Smooth muscle cell (in vitro differentiated cells): ENCODE data around the gene CSK. TPM values are rescaled to one million over a fixed set of nuclear protein-coding genes. Genes with fewer than 3 reads are reported as not detected.

ENCODE experiments used
- DNase-seq: peaks from one replicate; lab custom pipeline; 2025; ENCODE audit not compliant: unreplicated experiment; lab: John Stamatoyannopoulos, UW
- H2AFZ ChIP-seq: fragments of 200-600 bp; sonication (generic); 2 replicates; pipeline ENCODE4 v1.6.0; 2016; ENCODE audit warnings: antibody characterized with exemption, low read depth, mild to moderate bottlenecking
- H3F3A ChIP-seq: fragments of 200-600 bp; sonication (generic); 2 replicates; pipeline ENCODE4 v1.6.0; 2017; ENCODE audit warnings: antibody characterized with exemption, low read depth
- H3K27ac ChIP-seq: fragments of 200-600 bp; sonication (generic); 2 replicates; pipeline ENCODE4 v1.5.1; 2016; ENCODE audit warnings: low read depth, mild to moderate bottlenecking
- H3K27me3 ChIP-seq: fragments of 200-600 bp; sonication (generic); 2 replicates; pipeline ENCODE4 v1.6.1; 2016; ENCODE audit warnings: low read depth, mild to moderate bottlenecking
- H3K36me3 ChIP-seq: fragments of 200-600 bp; sonication (generic); 2 replicates; pipeline ENCODE4 v1.5.1; 2016; ENCODE audit warnings: low read depth
- H3K4me1 ChIP-seq: fragments of 200-600 bp; sonication (generic); 2 replicates; pipeline ENCODE4 v1.5.1; 2016; ENCODE audit warnings: low read depth
- H3K4me2 ChIP-seq: fragments of 200-600 bp; sonication (generic); 2 replicates; pipeline ENCODE4 v1.6.0; 2016; ENCODE audit warnings: mild to moderate bottlenecking
- H3K4me3 ChIP-seq: fragments of 200-600 bp; sonication (generic); 2 replicates; pipeline ENCODE4 v1.5.1; 2016; ENCODE audit warnings: mild to moderate bottlenecking
- H3K79me2 ChIP-seq: fragments of 200-600 bp; sonication (generic); 2 replicates; pipeline ENCODE4 v1.6.0; 2016; ENCODE audit warnings: low read depth, mild to moderate bottlenecking
- H3K9ac ChIP-seq: fragments of 200-600 bp; sonication (generic); 2 replicates; pipeline ENCODE4 v1.6.0; 2016; ENCODE audit warnings: low read depth
- H3K9me3 ChIP-seq: fragments of 200-600 bp; sonication (generic); replicated peaks from 2 replicates; pipeline ENCODE4 v1.5.1; 2016; ENCODE audit warnings: low read depth
- H4K20me1 ChIP-seq: fragments of 200-600 bp; sonication (generic); 2 replicates; pipeline ENCODE4 v1.6.0; 2016; ENCODE audit warnings: low read depth
- WGBS: methylation state at CpG from one replicate; pipeline ENCODE4 v1.1.7; 2016; ENCODE audit warnings: low lambda C conversion rate; 5-methylcytosine and 5-hydroxymethylcytosine counted together
- polyA plus RNA-seq: library from polyadenylated mRNA; unstranded; fragments of >200 nt; fragmentation: Nextera tagmentation; extraction: Ambion mirVana; gene quantifications from 2 replicates; pipeline ENCODE4 v1.2.1, GENCODE V29; 2016
- total RNA-seq: library from RNA; depleted of rRNA; stranded (reverse); fragments of >200 nt; gene quantifications from 2 replicates; pipeline ENCODE4 v1.2.3, GENCODE V29; 2014
- TF ChIP-seq, protein P1 (sequence below): fragments of 200-600 bp; sonication (generic); IDR thresholded peaks from 2 replicates; pipeline ENCODE4 v1.5.1; 2017; ENCODE audit warnings: borderline replicate concordance, mild to moderate bottlenecking, antibody characterized with exemption; ENCODE audit not compliant: insufficient read depth, poor library complexity, severe bottlenecking

Gene CSK
- total and polyA plus RNA-seq, 2 experiments from 2014 or later = 16.5 to 19.6 TPM

DNA sequence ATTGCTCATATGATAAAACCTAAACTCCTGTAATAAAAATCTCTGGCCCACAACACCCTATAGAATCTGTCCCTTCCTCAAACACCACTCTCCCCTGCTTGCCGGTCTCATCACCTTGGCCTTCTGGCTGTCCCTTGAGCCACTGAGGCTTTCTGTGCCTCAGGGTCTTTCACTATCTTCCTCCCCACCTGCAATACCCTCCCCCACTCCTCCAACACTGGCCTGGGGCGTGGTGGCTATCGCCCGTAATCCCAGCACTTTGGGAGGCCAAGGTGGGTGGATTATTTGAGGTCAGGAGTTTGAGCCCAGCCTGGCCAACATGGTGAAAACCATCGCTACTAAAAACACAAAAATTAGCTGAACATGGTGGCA is 3.3 kb upstream of the CSK start:
- Histone ChIP-seq H3K4me3 (no peak overlapping the region), H3K36me3 (no peaks in the 10 kb centered on the region), H2AFZ (no peak overlapping the region), H3K9ac (no peak overlapping the region), H3K4me1 (peaks cover 21% of the 10 kb centered on the region), H3K4me2 (no peak overlapping the region), H3F3A (no peaks in the 10 kb centered on the region), H3K27me3 (no peaks in the 10 kb centered on the region), H3K27ac (no peak overlapping the region), H3K9me3 (no peaks in the 10 kb centered on the region), H3K79me2 (peaks cover 15% of the 10 kb centered on the region), H4K20me1 (peaks cover 10% of the 10 kb centered on the region)
- 98% methylated on average over 5 of the region's 5 CpGs for WGBS
- DNase-seq = no peak
- TF ChIP-seq, protein P1, sequence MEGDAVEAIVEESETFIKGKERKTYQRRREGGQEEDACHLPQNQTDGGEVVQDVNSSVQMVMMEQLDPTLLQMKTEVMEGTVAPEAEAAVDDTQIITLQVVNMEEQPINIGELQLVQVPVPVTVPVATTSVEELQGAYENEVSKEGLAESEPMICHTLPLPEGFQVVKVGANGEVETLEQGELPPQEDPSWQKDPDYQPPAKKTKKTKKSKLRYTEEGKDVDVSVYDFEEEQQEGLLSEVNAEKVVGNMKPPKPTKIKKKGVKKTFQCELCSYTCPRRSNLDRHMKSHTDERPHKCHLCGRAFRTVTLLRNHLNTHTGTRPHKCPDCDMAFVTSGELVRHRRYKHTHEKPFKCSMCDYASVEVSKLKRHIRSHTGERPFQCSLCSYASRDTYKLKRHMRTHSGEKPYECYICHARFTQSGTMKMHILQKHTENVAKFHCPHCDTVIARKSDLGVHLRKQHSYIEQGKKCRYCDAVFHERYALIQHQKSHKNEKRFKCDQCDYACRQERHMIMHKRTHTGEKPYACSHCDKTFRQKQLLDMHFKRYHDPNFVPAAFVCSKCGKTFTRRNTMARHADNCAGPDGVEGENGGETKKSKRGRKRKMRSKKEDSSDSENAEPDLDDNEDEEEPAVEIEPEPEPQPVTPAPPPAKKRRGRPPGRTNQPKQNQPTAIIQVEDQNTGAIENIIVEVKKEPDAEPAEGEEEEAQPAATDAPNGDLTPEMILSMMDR = no peak

DNA sequence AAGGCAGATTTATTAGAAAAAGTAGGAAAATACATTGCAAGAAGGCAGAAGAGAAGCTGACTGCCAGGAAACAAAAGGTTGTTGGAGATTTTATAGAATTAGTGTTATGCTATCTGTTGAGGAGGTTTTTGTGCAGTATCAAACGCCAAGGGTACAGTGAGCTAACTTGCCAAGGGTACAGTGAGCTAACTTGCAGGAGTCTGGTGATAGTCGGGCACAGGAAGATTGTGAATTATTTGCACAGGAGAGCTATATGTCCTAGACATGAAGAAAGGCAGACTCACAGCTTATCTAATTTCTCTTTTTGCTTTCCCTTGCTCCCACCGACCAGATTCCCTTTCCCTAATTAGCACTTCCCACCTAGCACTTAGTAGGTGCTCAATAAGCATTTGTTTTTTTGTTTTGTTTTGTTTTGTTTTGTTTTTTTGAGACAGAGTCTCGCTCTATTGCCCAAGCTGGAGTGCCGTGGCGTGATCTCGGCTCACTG is 2.7 kb upstream of the CSK start:
- H3K9me3 ChIP-seq = no peaks in the 10 kb centered on the region
- no peak overlapping the region for H2AFZ ChIP-seq
- DNase-seq = no peak
- H3K4me2 ChIP-seq = no peak overlapping the region
- H3K27me3 ChIP-seq = no peaks in the 10 kb centered on the region
- no peak overlapping the region for H3K4me3 ChIP-seq
- no peaks in the 10 kb centered on the region for H3F3A ChIP-seq
- WGBS = 88% methylated on average over 7 of the region's 7 CpGs
- no peak overlapping the region for H3K27ac ChIP-seq
- H4K20me1 ChIP-seq = peaks cover 16% of the 10 kb centered on the region
- H3K9ac ChIP-seq = no peak overlapping the region
- peaks cover 21% of the 10 kb centered on the region for H3K79me2 ChIP-seq
- TF ChIP-seq, protein P1 = no peak
- H3K36me3 ChIP-seq = no peaks in the 10 kb centered on the region
- peaks cover 24% of the 10 kb centered on the region for H3K4me1 ChIP-seq

DNA sequence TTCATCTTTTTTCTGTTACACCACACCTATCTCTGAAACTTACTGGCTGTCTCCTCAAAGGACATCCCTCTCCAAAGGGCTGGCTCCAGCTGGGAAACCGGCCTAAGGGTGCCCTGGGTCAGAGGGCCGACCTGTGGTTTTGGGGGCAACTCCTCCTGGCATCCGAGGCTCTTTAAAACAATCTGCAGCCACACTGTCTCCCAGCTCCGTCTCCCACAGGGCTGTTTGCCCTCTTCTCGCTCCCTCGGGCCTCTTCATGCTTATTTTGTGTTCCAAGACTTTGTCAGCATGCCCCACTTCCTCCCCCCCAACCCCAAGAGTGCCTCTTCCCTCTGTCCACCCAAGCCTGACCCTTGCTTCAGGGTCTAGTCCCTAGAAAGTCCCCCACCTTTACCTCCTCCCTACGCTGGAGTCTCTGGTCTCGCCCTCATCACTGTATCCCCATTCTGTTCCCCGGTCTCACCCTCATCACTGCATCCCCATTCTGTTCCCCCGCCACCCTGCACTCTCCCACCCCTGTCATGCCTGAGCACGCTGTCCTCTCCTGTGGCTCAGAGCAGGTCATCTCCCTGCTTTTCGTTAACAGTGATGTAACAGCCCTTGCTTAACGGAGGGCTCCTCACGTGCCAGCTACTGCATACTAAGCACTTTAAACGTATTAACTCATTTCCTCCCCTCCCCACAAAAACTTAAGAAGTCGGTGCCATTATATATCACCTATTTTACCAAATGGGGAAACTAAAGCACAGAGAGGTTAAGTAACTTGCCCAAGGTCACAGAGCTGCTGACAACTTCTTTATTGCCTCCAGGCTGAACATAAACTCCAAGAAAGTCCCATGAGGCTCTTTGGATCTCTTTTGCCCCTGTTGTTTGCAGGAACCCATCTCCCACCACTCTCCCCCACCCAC is 1.1 kb upstream of the CSK start:
- 58% methylated on average over 15 of the region's 16 CpGs for WGBS
- H3K9ac ChIP-seq = no peak overlapping the region

More for the DNA sequence above, 1.1 kb upstream of the CSK start:
- Histone ChIP-seq H3K4me3 (peak overlapping the region; percentile 70), H3K9me3 (no peaks in the 10 kb centered on the region), H3K36me3 (no peaks in the 10 kb centered on the region), H3K4me2 (peak overlapping the region; percentile 99), H3K4me1 (peaks cover 24% of the 10 kb centered on the region), H4K20me1 (peaks cover 32% of the 10 kb centered on the region), H2AFZ (no peak overlapping the region), H3K27ac (no peak overlapping the region), H3F3A (no peaks in the 10 kb centered on the region), H3K27me3 (no peaks in the 10 kb centered on the region), H3K79me2 (peaks cover 36% of the 10 kb centered on the region)
- TF ChIP-seq, protein P1 = no peak
- no peak for DNase-seq
